ENCODE measurements around the gene BAHD1. TPM values are rescaled to one million over a fixed set of nuclear protein-coding genes. Genes with fewer than 3 reads are reported as not detected.

BAHD1 gene
- total RNA-seq, 2 donors from 2014 or later = 14.5 to 14.8 TPM

DNA sequence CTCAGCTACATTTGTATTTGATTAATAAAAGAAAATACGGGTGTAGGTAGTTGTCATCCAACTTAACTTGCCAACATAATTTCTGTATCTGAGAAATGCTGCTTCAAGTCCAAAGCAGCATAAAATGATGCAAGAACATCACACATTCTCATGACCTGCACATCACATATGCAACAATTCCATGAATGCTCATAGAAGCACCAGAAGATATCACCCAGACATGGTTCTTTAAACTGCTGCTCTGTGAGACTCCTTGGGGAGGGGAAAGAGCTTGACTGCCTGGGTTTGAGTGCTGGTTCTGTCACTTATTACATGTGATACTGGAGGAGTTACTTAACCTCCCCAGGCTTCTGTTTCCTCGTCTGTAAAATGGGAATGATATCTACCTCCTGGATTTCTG lies 69.4 kb downstream of the BAHD1 start:
- no peak for DNase-seq
- intact Hi-C loops (cut with DNase I) = no loop called here
- no peak for ATAC-seq

DNA sequence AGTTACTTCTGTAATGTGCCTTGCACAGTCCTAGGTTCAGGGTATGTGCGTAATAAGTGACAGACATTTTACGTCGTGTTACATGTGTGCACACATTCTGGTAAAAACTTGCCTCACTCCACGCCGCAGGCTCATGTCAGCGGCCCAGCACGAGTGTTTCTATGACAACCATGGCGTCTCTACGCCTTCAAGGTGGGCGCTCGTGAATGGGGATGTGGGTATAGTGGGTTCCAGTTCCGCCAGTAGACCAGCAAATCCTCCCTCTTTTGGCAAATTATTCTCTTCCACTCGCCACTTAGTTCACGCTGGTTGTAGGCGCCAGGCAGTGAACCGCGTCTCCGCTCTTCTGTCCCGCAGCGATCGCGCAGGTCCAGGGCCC lies 70.3 kb downstream of the BAHD1 start:
- no peak for DNase-seq
- intact Hi-C loops (cut with DNase I) = no loop called here
- peak in 1 of 2 donors; percentile 28 for ATAC-seq

DNA sequence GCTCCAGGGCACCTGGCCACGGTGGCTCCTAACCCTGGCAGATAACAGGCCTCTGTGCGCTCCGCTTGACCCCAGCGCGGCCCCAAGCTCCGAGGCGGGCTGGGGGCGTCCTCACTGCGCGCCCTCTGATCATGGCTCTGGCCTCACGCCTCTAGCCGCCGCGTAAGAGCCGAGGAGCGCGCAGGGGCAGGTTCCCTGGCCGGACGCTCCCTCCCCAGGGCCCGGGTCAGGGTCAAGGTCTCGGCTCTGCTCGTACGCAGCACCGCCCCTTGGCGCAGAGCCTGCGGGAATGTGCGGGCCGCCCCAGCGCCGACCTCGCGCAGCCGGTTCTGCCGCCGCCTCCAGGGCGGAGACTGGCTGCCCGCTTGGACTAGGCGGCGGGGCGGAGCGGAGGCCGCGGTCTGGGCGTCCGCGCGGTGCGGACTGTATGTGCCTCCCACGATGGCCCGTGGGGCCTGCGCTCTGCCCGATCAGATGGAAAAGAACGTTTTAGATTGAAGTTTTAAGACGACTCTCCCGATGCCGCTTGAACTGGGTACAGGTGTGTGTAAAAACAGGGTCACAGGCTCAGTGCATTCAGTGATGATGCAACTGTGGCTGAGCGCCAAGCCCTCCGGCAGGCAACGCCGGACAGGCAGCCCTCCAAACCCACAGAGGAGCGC lies 70.8 kb downstream of the BAHD1 start:
- intact Hi-C loops (cut with DNase I) = no loop called here
- DNase-seq (peak; percentile 84), ATAC-seq (peak; percentile 84 to 91)

DNA sequence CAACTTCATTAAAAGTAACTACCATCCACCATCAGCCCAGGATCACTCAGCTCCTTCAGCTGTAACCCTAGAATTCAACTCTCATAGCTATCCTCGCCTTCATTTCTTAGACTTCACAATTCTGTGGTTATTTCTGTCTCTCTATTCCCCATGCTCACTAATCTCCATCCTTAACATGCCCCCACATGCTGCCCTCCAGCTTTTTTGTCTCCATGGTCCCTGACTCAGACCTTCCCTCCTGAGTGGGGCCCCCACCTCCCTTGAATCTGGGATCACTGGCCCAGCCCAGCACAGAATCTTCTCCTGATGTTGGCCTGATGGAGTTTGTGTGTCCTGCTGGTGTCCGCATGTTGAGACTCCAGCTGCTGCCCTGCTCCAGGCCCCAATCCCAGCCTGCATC lies 71.7 kb downstream of the BAHD1 start:
- intact Hi-C loops (cut with DNase I) = no loop called here

DNA sequence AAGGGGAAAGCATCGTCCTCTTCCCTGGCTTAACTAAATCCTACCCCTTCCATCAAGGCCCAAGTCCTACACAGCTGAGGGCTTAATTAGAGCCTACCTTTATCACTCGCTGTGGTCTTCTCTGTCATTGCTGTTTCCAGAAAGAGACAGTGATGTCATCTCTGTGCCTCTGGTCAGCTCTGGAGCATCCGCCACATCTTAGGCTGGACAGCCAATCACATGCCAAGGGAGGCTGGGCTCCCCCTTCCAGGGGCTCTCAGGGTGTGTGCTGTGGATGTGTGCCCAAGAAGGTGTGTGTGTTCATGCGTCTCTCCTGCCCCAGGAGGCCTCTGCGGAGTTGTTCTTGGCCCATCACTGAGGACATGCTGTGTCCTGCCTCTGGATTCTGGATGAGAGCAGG lies 72.9 kb downstream of the BAHD1 start:
- intact Hi-C loops (cut with DNase I) = no loop called here
- DNase-seq = no peak

More for the DNA sequence above, 71.7 kb downstream of the BAHD1 start:
- ATAC-seq = no peak
- DNase-seq = no peak

DNA sequence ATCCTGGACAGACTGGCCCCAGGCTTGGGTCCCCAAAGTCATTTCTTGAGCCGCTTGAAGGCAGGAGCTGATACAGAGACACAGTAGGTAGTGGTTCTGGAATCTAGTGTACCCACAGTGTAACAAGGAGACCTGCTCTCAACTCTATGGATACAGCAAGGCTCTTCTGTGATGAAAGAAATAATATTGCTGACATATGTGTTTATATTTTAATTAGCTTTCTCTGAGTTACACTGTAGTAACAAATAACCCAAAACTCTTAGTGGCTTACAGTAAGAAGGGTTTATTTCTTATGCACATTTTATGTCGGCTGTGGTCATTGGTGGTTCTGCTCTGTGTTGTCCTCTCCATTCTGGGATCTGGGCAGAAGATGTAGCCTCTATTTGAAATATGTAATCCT lies 75.6 kb downstream of the BAHD1 start:
- intact Hi-C loops (cut with DNase I) = no loop called here
- no peak for DNase-seq
- no peak for ATAC-seq

More for the DNA sequence above, 72.9 kb downstream of the BAHD1 start:
- ATAC-seq = no peak

Other genes starting within 250 kb of the BAHD1 start
- 10 to 100 TPM in 1 of 2 donors, 1 to 10 TPM in 1; 6.8 to 10.1 TPM for gene PAK6, start 201.9 kb upstream of the BAHD1 start, total RNA-seq
- gene ANKRD63, start 157.9 kb upstream of the BAHD1 start, total RNA-seq = under 1 TPM in 1 of 2 donors, not detected in 1; 0.65 TPM
- gene PLCB2, start 133.0 kb upstream of the BAHD1 start, total RNA-seq = 10 to 100 TPM in 1 of 2 donors, 1 to 10 TPM in 1; 8.4 to 13.5 TPM
- gene INAFM2, start 117.3 kb upstream of the BAHD1 start, total RNA-seq = 10 to 100 TPM; 53.4 to 76.6 TPM
- 10 to 100 TPM; 72.1 to 83.8 TPM for gene CCDC9B, start 100.0 kb upstream of the BAHD1 start, total RNA-seq
- gene PHGR1, start 89.9 kb upstream of the BAHD1 start, total RNA-seq = not detected
- gene DISP2, start 82.7 kb upstream of the BAHD1 start, total RNA-seq = 1 to 10 TPM in 1 of 2 donors, under 1 TPM in 1; 0.31 to 6.5 TPM
- 1 to 10 TPM; 7.2 to 8.0 TPM for gene KNSTRN, start 58.2 kb upstream of the BAHD1 start, total RNA-seq
- 10 to 100 TPM; 58.4 to 63.4 TPM for gene IVD, start 35.2 kb upstream of the BAHD1 start, total RNA-seq
- 10 to 100 TPM in 1 of 2 donors, 1 to 10 TPM in 1; 9.9 to 10.7 TPM for gene CHST14, start 30.0 kb downstream of the BAHD1 start, total RNA-seq
- 10 to 100 TPM; 16.9 to 22.7 TPM for gene CCDC32, start 124.1 kb downstream of the BAHD1 start, total RNA-seq
- 10 to 100 TPM in 1 of 2 donors, 1 to 10 TPM in 1; 7.9 to 11.3 TPM for gene RPUSD2, start 128.3 kb downstream of the BAHD1 start, total RNA-seq
- 1 to 10 TPM in 1 of 2 donors, under 1 TPM in 1; 0.55 to 1.1 TPM for gene KNL1, start 153.3 kb downstream of the BAHD1 start, total RNA-seq

Measured in left cardiac atrium (tissue), 4 donors.